K562 (cell line): ENCODE measurements around the gene CYP2D6. TPM values are rescaled to one million over a fixed set of nuclear protein-coding genes. Genes with fewer than 3 reads are reported as not detected.
"Not testable (repeated sequence)": the region's sequence is repeated elsewhere in the genome, so short reads cannot be mapped to it uniquely, and the experiment has no call there.

ENCODE experiments used
- ATAC-seq: fragments of 200-7000 bp; cut with Tn5 transposase; 3 replicates; pipeline ENCODE4 v1.9.1; 2020; ENCODE audit warnings: moderate library complexity
- BruUV-seq: library from RNA; stranded (reverse); fragments of 400-500 nt; replicated peaks from 2 replicates; lab custom pipeline; 2021; lab: Mats Ljungman, UMichigan
- CTCF ChIA-PET: fragments of 300-600 bp; formaldehyde crosslinking; extraction: SDS; loops from one replicate; lab custom pipeline; 2021; ENCODE audit warnings: low intra/inter-chr PET ratio; lab: Yijun Ruan, JAX
- POLR2A ChIA-PET: fragments of 300-600, 350-650 bp; sonication (Branson Sonifier 250); formaldehyde crosslinking; extraction: SDS; loops from one replicate; lab custom pipeline; 2021; ENCODE audit warnings: antibody characterized with exemption, inconsistent platforms; lab: Yijun Ruan, JAX
- DNase-seq, 4 experiments: peaks; one replicate each; pipeline versions ENCODE4 v3.0.0 to v3.0.0-alpha.2; 2011 to 2018; ENCODE audit warnings: low spot score in 3 of 4, mixed read lengths in 3 of 4; ENCODE audit errors: extremely low read depth in 1 of 4
- FAIRE-seq: peaks from 2 replicates; lab custom pipeline; 2011; peaks lifted over from hg19 to GRCh38; lab: Jason Lieb, UNC
- H2AFZ ChIP-seq: 2 replicates; pipeline ENCODE4 v1.6.0; 2011; ENCODE audit warnings: low read depth, low read length, control low read depth, inconsistent platforms
- H3K27ac ChIP-seq: fragments of 200-600 bp; 3 replicates; pipeline ENCODE4 v1.8.0; 2011; ENCODE audit warnings: low read depth, mild to moderate bottlenecking, control low read depth, inconsistent platforms, low read length, moderate library complexity, mixed read lengths; ENCODE audit errors: extremely low read depth
- H3K27me3 ChIP-seq, 2 experiments: fragments of 300-600 bp in 1 of 2; 2 replicates in 1 of 2; 3 replicates in 1 of 2; pipeline versions ENCODE4 v1.6.0 to v1.8.0; 2011; ENCODE audit warnings: inconsistent platforms in 2 of 2, low read length in 2 of 2, mild to moderate bottlenecking in 1 of 2, mixed read lengths in 1 of 2, moderate library complexity in 1 of 2; ENCODE audit not compliant: control insufficient read depth in 2 of 2, insufficient read depth in 2 of 2
- H3K36me3 ChIP-seq: fragments of 300-600 bp; 3 replicates; pipeline ENCODE4 v1.8.0; 2011; ENCODE audit warnings: mild to moderate bottlenecking, low read length, inconsistent platforms; ENCODE audit not compliant: control insufficient read depth, insufficient read depth
- H3K4me1 ChIP-seq, 2 experiments: fragments of 200-600 bp in 1 of 2; replicated peaks in 1 of 2; 2 replicates in 1 of 2; 3 replicates in 1 of 2; pipeline versions ENCODE4 v1.5.1 to v1.8.0; 2011; ENCODE audit warnings: inconsistent platforms in 2 of 2, low read length in 2 of 2, mild to moderate bottlenecking in 1 of 2, mixed read lengths in 1 of 2, moderate library complexity in 1 of 2; ENCODE audit not compliant: control insufficient read depth in 2 of 2, insufficient read depth in 2 of 2
- H3K4me2 ChIP-seq: 2 replicates; pipeline ENCODE4 v1.6.1; 2011; ENCODE audit warnings: low read length, control low read depth, inconsistent platforms, mixed read lengths; ENCODE audit not compliant: insufficient read depth
- H3K4me3 ChIP-seq: fragments of 200-600 bp; sonication (generic), shearing (Covaris generic); 2 replicates; pipeline ENCODE4 v1.5.1; 2016; ENCODE audit warnings: control low read depth, inconsistent platforms
- H3K79me2 ChIP-seq: fragments of 200-600 bp; 3 replicates; pipeline ENCODE4 v1.8.0; 2011; ENCODE audit warnings: low read length, inconsistent platforms; ENCODE audit not compliant: control insufficient read depth, insufficient read depth
- H3K9ac ChIP-seq, 2 experiments: 2 replicates each; pipeline versions ENCODE4 v1.6.0 to v1.6.1; 2011; ENCODE audit warnings: low read depth in 2 of 2, low read length in 2 of 2, control low read depth in 1 of 2, inconsistent platforms in 1 of 2, mild to moderate bottlenecking in 1 of 2, mixed read lengths in 1 of 2; ENCODE audit not compliant: insufficient read depth in 1 of 2
- H3K9me1 ChIP-seq: one replicate; pipeline ENCODE4 v1.6.0; 2011; ENCODE audit warnings: inconsistent platforms, mild to moderate bottlenecking, low read length, moderate library complexity; ENCODE audit not compliant: control insufficient read depth, insufficient read depth
- H3K9me3 ChIP-seq: replicated peaks from 2 replicates; pipeline ENCODE4 v1.5.1; 2011; ENCODE audit warnings: low read depth, low read length, inconsistent platforms; ENCODE audit not compliant: control insufficient read depth, insufficient read depth
- H4K20me1 ChIP-seq: replicated peaks from 2 replicates; pipeline ENCODE4 v1.6.1; 2011; ENCODE audit warnings: low read length, inconsistent platforms, mixed read lengths; ENCODE audit not compliant: control insufficient read depth, insufficient read depth
- RAD21 ChIP-seq, 2 experiments: fragments of 250-450 bp in 1 of 2; fragments of 450-650 bp in 1 of 2; sonication (Bioruptor Pico) in 1 of 2; formaldehyde crosslinking in 1 of 2; IDR thresholded peaks in 1 of 2; conservative IDR thresholded peaks in 1 of 2; 2 replicates each; pipeline versions ENCODE4 v1.4.0 to v1.8.0; 2020 to 2022; ENCODE audit warnings: mild to moderate bottlenecking in 2 of 2, moderate library complexity in 1 of 2
- WGBS: fragments of 100-300 bp; shearing (Covaris generic); methylation state at CpG from one replicate; pipeline ENCODE4 v1.1.6; 2016; ENCODE audit warnings: low coverage, mixed read lengths; ENCODE audit not compliant: insufficient coverage; ENCODE audit errors: missing lambda C conversion rate; 5-methylcytosine and 5-hydroxymethylcytosine counted together
- in situ Hi-C: fragments of 300-500 bp; cut with MboI; formaldehyde crosslinking; loops from 4 replicates; pipeline ENCODE4 v1.15.0; 2018; ENCODE audit warnings: inconsistent platforms, mixed read lengths
- intact Hi-C: fragments of 100-400 bp; cut with micrococcal nuclease; formaldehyde crosslinking; loops from 2 replicates; pipeline ENCODE4 v1.14.2; 2022
- polyA plus RNA-seq, 8 experiments: library from polyadenylated mRNA; depleted of rRNA in 4 of 8; stranded (reverse) in 5 of 8; unstranded in 3 of 8; fragments of >200 nt; fragmentation: Nextera tagmentation in 2 of 8; fragmentation: Illumina TruSeq in 1 of 8; extraction: Ambion mirVana in 2 of 8; extraction: Trizol in 1 of 8; gene quantifications; 2 replicates each; pipeline versions ENCODE4 v1.2.1 to v1.2.3, GENCODE V29; 2011 to 2014; ENCODE audit warnings: inconsistent platforms in 1 of 8, missing spikeins in 1 of 8
- total RNA-seq, 7 experiments: library from RNA; depleted of rRNA in 6 of 7; stranded (reverse); fragments of >200 nt in 6 of 7; fragmentation: Illumina TruSeq in 2 of 7; extraction: Trizol in 2 of 7; gene quantifications; 2 replicates each; pipeline versions ENCODE4 v1.2.1 to v1.2.3, GENCODE V29; 2011 to 2021; ENCODE audit warnings: low replicate concordance in 1 of 7
- TF ChIP-seq, protein P1 (sequence below), 3 experiments: IDR thresholded peaks in 2 of 3; conservative IDR thresholded peaks in 1 of 3; 2 replicates each; pipeline ENCODE4 v1.5.1; 2011 to 2012; ENCODE audit warnings: low read length in 3 of 3, mild to moderate bottlenecking in 3 of 3, control low read depth in 2 of 3, improper control_type of control experiment in 1 of 3, inconsistent platforms in 1 of 3, low read depth in 1 of 3, mixed read lengths in 1 of 3, moderate library complexity in 1 of 3; ENCODE audit not compliant: insufficient read depth in 2 of 3

CYP2D6 gene
- total and polyA plus RNA-seq, 9 of the 15 experiments (the other 6 are each of a cell fraction or from before 2014, with no cell fraction given) = 0.04 to 0.20 (median 0.09) TPM; not detected in 5

DNA sequence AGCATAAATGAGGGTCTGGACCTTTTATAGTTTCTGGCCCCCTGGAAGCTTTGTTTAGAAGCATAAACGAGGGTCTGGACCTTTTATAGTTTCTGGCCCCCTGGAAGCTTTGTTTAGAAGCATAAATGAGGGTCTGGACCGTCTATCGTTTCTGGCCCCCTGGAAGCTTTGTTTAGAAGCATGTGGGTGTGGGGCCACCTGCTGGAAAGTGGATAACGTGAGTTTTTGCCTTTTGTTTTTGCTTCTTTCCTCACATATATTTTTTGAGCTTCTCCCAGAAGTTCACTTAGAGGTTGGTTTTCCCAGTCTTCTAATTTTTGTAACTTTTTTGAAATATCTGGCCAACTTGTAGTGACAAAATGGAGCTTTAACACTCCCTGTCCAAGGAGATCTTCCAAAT, 17.8 kb downstream of the CYP2D6 start:
- H3K79me2 ChIP-seq, H2AFZ ChIP-seq, H4K20me1 ChIP-seq, H3K4me2 ChIP-seq, H3K4me3 ChIP-seq, H3K27ac ChIP-seq, ATAC-seq, H3K36me3 ChIP-seq, H3K9ac ChIP-seq, H3K9me1 ChIP-seq, in situ Hi-C loops, H3K9me3 ChIP-seq, POLR2A ChIA-PET, FAIRE-seq, BruUV-seq, H3K4me1 ChIP-seq, H3K27me3 ChIP-seq: not testable (repeated sequence)
- peak in 1 of 4 experiments; percentile 31 for DNase-seq
- TF ChIP-seq, protein P1, sequence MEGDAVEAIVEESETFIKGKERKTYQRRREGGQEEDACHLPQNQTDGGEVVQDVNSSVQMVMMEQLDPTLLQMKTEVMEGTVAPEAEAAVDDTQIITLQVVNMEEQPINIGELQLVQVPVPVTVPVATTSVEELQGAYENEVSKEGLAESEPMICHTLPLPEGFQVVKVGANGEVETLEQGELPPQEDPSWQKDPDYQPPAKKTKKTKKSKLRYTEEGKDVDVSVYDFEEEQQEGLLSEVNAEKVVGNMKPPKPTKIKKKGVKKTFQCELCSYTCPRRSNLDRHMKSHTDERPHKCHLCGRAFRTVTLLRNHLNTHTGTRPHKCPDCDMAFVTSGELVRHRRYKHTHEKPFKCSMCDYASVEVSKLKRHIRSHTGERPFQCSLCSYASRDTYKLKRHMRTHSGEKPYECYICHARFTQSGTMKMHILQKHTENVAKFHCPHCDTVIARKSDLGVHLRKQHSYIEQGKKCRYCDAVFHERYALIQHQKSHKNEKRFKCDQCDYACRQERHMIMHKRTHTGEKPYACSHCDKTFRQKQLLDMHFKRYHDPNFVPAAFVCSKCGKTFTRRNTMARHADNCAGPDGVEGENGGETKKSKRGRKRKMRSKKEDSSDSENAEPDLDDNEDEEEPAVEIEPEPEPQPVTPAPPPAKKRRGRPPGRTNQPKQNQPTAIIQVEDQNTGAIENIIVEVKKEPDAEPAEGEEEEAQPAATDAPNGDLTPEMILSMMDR (IDR thresholded peaks at IDR 0.05 in 2 of 3, conservative IDR thresholded peaks at IDR 0.05 in 1 of 3; ENCODE audit: insufficient read depth in 2 of 3, low read depth in 1 of 3, low read length in 3 of 3) = peak; percentile 14 to 46 (median 29); a peak in 3 of 6 replicates
- TF ChIP-seq RAD21 (CRISPR knock-in tag; conservative IDR thresholded peaks at IDR 0.05 in 1 of 2, IDR thresholded peaks at IDR 0.05 in 1 of 2) = peak in 1 of 2 experiments; percentile 24; a peak in 1 of 4 replicates
- CTCF ChIA-PET = interaction anchor here (0.8 kb wide), 1 partner anchor 51 kb away, joined by 4 read pairs; no protein-coding TSS in a partner anchor
- 0% methylated on average over 3 of the region's 4 CpGs for WGBS
- intact Hi-C loops = loop anchor here (10.0 kb wide), 1 partner anchor 148 kb away; the partner anchor contains the start of gene SEPTIN3
